Measurements from ENCODE around the gene ANGPT4. TPM values are rescaled to one million over a fixed set of nuclear protein-coding genes. Genes with fewer than 3 reads are reported as not detected.

The ANGPT4 gene
- total and polyA plus RNA-seq, 10 donors, result 0.03 to 0.06 TPM; not detected in 8

DNA sequence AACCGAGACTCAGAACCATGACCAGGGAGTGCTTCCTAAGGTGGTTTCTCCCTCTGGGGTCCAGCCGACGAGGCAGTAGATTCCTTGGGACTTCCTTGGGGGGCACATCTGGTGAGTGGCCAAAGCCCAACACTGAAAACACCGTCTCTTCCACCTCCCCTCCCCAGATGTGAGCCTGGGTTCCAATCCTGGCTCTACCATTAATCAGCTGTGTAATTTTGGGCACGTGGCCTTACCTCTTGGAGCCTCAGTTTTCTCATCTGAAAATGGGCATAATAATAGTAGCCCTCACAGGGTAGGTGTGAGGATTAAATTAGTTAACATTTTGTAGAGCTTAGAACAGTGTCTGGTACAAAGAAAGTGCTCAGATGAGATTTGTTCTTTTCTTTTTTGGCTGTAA is 77.1 kb downstream of the ANGPT4 start:
- WGBS, 5 donors, result 72 to 88% (median 88%) methylated on average over 5 of the region's 5 CpGs
- peaks cover 0 to 7% (median 0%) of the 10 kb centered on the region in 8 donors for H3K9me3 ChIP-seq
- TF ChIP-seq POLR2AphosphoS5 (IDR thresholded peaks at IDR 0.05) (no peak), POLR2A (IDR thresholded peaks at IDR 0.05) (no peak)
- TF ChIP-seq, protein P1, sequence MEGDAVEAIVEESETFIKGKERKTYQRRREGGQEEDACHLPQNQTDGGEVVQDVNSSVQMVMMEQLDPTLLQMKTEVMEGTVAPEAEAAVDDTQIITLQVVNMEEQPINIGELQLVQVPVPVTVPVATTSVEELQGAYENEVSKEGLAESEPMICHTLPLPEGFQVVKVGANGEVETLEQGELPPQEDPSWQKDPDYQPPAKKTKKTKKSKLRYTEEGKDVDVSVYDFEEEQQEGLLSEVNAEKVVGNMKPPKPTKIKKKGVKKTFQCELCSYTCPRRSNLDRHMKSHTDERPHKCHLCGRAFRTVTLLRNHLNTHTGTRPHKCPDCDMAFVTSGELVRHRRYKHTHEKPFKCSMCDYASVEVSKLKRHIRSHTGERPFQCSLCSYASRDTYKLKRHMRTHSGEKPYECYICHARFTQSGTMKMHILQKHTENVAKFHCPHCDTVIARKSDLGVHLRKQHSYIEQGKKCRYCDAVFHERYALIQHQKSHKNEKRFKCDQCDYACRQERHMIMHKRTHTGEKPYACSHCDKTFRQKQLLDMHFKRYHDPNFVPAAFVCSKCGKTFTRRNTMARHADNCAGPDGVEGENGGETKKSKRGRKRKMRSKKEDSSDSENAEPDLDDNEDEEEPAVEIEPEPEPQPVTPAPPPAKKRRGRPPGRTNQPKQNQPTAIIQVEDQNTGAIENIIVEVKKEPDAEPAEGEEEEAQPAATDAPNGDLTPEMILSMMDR (IDR thresholded peaks at IDR 0.05 in 8 of 11, conservative IDR thresholded peaks at IDR 0.05 in 3 of 11), result no peak
- H3K4me1 ChIP-seq, result peaks cover 41 to 100% (median 87%) of the 10 kb centered on the region in 6 donors
- peaks cover 0 to 20% (median 0%) of the 10 kb centered on the region in 6 donors for H3K36me3 ChIP-seq
- no peak for DNase-seq
- peak overlapping the region in 3 of 8 donors; percentile 19 to 46 (median 46) for H3K27ac ChIP-seq
- H3K4me3 ChIP-seq, result no peak overlapping the region
- H3K27me3 ChIP-seq (replicated peaks in 1 of 7), result peaks cover 0 to 18% (median 6%) of the 10 kb centered on the region in 7 donors
- intact Hi-C loops (cut with DNase I; ENCODE audit: low total_unique reads), result no loop called here

DNA sequence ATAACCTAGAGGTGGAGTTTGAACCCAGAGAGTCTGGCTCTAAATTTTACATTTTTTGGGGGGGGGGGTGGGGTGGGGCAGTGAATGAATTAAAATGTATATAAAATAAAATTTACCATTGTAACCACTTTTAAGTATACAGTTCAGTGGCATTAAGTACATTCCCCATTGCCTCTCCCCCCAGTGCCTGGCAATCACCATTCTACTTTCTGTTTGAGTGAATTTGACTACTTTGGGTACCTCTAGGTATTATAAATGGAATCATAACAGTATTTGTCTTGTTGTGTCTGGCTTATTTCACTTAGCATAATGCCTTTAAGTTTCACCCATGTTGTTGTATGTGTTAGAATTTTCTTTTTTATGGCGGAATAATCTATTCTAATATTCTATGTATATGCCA is 79.9 kb downstream of the ANGPT4 start:
- peaks cover 0 to 5% (median 2%) of the 10 kb centered on the region in 7 donors for H3K27me3 ChIP-seq (replicated peaks in 1 of 7)
- H3K4me1 ChIP-seq, result peaks cover 29 to 94% (median 77%) of the 10 kb centered on the region in 6 donors
- peaks cover 0 to 7% (median 0%) of the 10 kb centered on the region in 8 donors for H3K9me3 ChIP-seq
- TF ChIP-seq POLR2A (IDR thresholded peaks at IDR 0.05) (no peak), POLR2AphosphoS5 (IDR thresholded peaks at IDR 0.05) (no peak)
- TF ChIP-seq, protein P1 (IDR thresholded peaks at IDR 0.05 in 8 of 11, conservative IDR thresholded peaks at IDR 0.05 in 3 of 11), result no peak
- no peak overlapping the region for H3K4me3 ChIP-seq
- DNase-seq, result no peak
- intact Hi-C loops (cut with DNase I; ENCODE audit: low total_unique reads), result no loop called here
- WGBS, 5 donors, result 79 to 91% (median 86%) methylated on average over 1 of the region's 1 CpG
- H3K36me3 ChIP-seq, result peaks cover 0 to 20% (median 0%) of the 10 kb centered on the region in 6 donors
- H3K27ac ChIP-seq, result peak overlapping the region in 6 of 8 donors; percentile 40 to 97 (median 81)

DNA sequence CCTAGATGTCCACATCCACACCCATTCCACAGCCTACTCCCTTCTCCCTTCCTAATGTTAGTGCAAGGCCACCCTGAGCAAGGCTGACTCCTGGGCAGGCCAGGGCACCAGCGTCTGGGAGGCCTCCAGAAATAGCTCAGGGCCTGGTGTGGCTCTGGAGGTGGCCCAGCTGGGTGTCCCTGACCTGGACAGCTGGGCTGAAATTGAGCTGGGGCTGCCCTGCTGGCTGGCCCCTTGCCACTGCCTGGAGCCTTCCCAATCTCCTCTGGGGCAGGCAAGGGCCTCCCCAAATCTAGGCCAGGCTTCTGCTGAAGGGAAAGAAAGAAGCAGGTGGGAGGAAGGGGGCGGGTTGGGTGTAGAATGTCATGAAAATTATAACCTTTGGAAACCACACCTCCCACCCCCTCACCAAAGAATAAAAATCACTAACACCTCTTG is 80.5 kb downstream of the ANGPT4 start:
- TF ChIP-seq, protein P1 (IDR thresholded peaks at IDR 0.05 in 8 of 11, conservative IDR thresholded peaks at IDR 0.05 in 3 of 11), result no peak
- peak; percentile 59 to 83 (median 75) for TF ChIP-seq POLR2AphosphoS5 (IDR thresholded peaks at IDR 0.05)
- no peak for TF ChIP-seq POLR2A (IDR thresholded peaks at IDR 0.05)
- H3K9me3 ChIP-seq, result peaks cover 0 to 7% (median 0%) of the 10 kb centered on the region in 8 donors
- peaks cover 0 to 18% (median 0%) of the 10 kb centered on the region in 6 donors for H3K36me3 ChIP-seq
- H3K27ac ChIP-seq, result peak overlapping the region in 7 of 8 donors; percentile 9 to 97 (median 68)
- WGBS, 5 donors, result 35 to 56% (median 46%) methylated on average over 2 of the region's 2 CpGs
- intact Hi-C loops (cut with DNase I; ENCODE audit: low total_unique reads), result no loop called here
- H3K4me1 ChIP-seq, result peaks cover 26 to 90% (median 72%) of the 10 kb centered on the region in 6 donors
- DNase-seq, result peak; percentile 86
- no peaks in the 10 kb centered on the region for H3K27me3 ChIP-seq (replicated peaks in 1 of 7)
- peak overlapping the region in 4 of 8 donors; percentile 72 to 86 (median 75) for H3K4me3 ChIP-seq

DNA sequence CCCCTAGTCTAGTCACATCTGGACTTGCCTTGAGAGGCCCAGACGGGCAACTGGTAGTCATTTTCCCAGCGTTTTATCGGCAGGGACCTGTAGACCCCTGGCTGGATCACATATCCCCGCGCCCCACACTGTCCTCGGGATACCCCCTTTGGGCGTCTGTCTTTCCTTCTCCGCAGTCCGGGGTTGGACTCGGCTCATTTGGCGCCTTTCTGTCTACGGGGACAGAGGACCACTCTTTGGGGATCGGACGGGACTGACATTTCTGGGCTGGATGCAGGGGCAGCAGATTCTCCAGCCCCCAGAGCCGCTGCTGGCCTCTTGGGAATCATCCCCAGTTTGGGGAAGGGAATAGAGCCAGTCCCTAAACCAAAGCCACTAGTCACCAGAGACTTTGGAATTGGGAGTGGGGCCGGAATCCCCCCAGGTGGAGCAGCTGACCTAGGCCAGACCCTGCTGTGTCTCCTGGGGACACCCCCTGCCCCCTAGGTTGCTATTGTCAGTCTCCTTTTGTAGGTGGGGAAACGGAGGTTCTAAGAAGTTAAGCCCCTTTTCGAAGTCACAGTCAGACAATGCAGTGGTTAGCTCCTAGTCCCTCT is 81.9 kb downstream of the ANGPT4 start:
- WGBS, 5 donors, result 2 to 7% (median 4%) methylated on average over 14 to 18 of the region's 18 CpGs
- intact Hi-C loops (cut with DNase I; ENCODE audit: low total_unique reads), result no loop called here
- no peak for DNase-seq
- peaks cover 0 to 4% (median 0%) of the 10 kb centered on the region in 6 donors for H3K36me3 ChIP-seq
- H3K4me1 ChIP-seq, result peaks cover 16 to 87% (median 61%) of the 10 kb centered on the region in 6 donors
- peaks cover 0 to 7% (median 0%) of the 10 kb centered on the region in 8 donors for H3K9me3 ChIP-seq
- TF ChIP-seq POLR2A (IDR thresholded peaks at IDR 0.05) (no peak), POLR2AphosphoS5 (IDR thresholded peaks at IDR 0.05) (no peak)
- TF ChIP-seq, protein P1 (IDR thresholded peaks at IDR 0.05 in 8 of 11, conservative IDR thresholded peaks at IDR 0.05 in 3 of 11), result no peak
- H3K27me3 ChIP-seq (replicated peaks in 1 of 7), result no peaks in the 10 kb centered on the region
- peak overlapping the region; percentile 62 to 90 (median 78) for H3K4me3 ChIP-seq
- peak overlapping the region in 7 of 8 donors; percentile 87 to 97 (median 94) for H3K27ac ChIP-seq

Measured in spleen (tissue), 11 donors.